Measurements from ENCODE around the gene CENPF. TPM values are rescaled to one million over a fixed set of nuclear protein-coding genes. Genes with fewer than 3 reads are reported as not detected.
A peak's percentile ranks its signal among the peaks of the same experiment; 100 is the strongest.

The CENPF gene
- total and polyA plus RNA-seq, 2 of the 13 experiments (the other 11 are each of a cell fraction or from before 2014, with no cell fraction given): 14.7 to 84.9 TPM

- Histone ChIP-seq H3K4me1 (ENCODE audit: insufficient read depth, low read length) (no peaks in the 10 kb centered on the region), H3K79me2 (ENCODE audit: insufficient read depth, low read length) (no peaks in the 10 kb centered on the region), H3K36me3 (replicated peaks in 1 of 2; ENCODE audit: control insufficient read depth in 1 of 2, insufficient read depth in 2 of 2, low read length in 2 of 2) (no peaks in the 10 kb centered on the region), H3K4me3 (replicated peaks in 1 of 3; ENCODE audit: insufficient read depth in 1 of 3, low read depth in 2 of 3, low read length in 3 of 3) (no peak overlapping the region), H3K27ac (ENCODE audit: extremely low read length, insufficient read depth, low read length) (no peak overlapping the region), H3K27me3 (ENCODE audit: control insufficient read depth in 1 of 2, insufficient read depth in 2 of 2, low read length in 2 of 2) (peaks cover 2 to 4% of the 10 kb centered on the region in 2 experiments; a peak in 1 of 5 replicates), H3K4me2 (ENCODE audit: low read depth, low read length) (no peak overlapping the region), H4K20me1 (ENCODE audit: insufficient read depth, low read length) (no peaks in the 10 kb centered on the region), H3K9me3 (ENCODE audit: low read length) (no peaks in the 10 kb centered on the region), H2AFZ (ENCODE audit: low read length) (no peak overlapping the region), H3K9ac (ENCODE audit: insufficient read depth, low read depth, low read length) (no peak overlapping the region)
- intact Hi-C loops (cut with micrococcal nuclease; ENCODE audit: unreplicated experiment) (loop anchor here (5.0 to 10.0 kb wide), 2 partner anchors 327 to 374 kb away; no protein-coding TSS in a partner anchor), in situ Hi-C loops (cut with HindIII; ENCODE audit: extremely low pct_ligation_motif_present, low pct_unique_long_range_greater_than_20kb) (loop anchor here (5.0 to 10.0 kb wide), 3 partner anchors 197 to 374 kb away; no protein-coding TSS in a partner anchor)
- CTCF ChIA-PET (ENCODE audit: low intra/inter-chr PET ratio, low total read pairs): no interaction called here
- no peak for DNase-seq (ENCODE audit: low spot score)
- no peak for FAIRE-seq
- 44% methylated on average over 4 of the region's 4 CpGs for WGBS (ENCODE audit: low lambda C conversion rate)
- no TSS peak for BruUV-seq (replicated peaks)
- POLR2A ChIA-PET: no interaction called here
- TF ChIP-seq ZNF737 (CRISPR knock-in tag; IDR thresholded peaks at IDR 0.05; ENCODE audit: borderline replicate concordance): no peak
- TF ChIP-seq ISL2 (CRISPR knock-in tag; IDR thresholded peaks at IDR 0.05): no peak
- ATAC-seq: no peak
These were observed 13.9 kb upstream of the CENPF start for GRCh38 chr1:214588963-214589597.

- H3K79me2 ChIP-seq (ENCODE audit: insufficient read depth, low read length): no peaks in the 10 kb centered on the region
- no peaks in the 10 kb centered on the region for H4K20me1 ChIP-seq (ENCODE audit: insufficient read depth, low read length)
- no peaks in the 10 kb centered on the region for H3K4me1 ChIP-seq (ENCODE audit: insufficient read depth, low read length)
- peaks cover 2 to 4% of the 10 kb centered on the region in 2 experiments; a peak in 2 of 5 replicates for H3K27me3 ChIP-seq (ENCODE audit: control insufficient read depth in 1 of 2, insufficient read depth in 2 of 2, low read length in 2 of 2)
- WGBS (ENCODE audit: low lambda C conversion rate): 33% methylated on average over 5 of the region's 5 CpGs
- ATAC-seq (peak; percentile 37; the same call in 1 of the 3 replicates), DNase-seq (ENCODE audit: low spot score) (no peak), FAIRE-seq (no peak)
- H3K4me3 ChIP-seq (replicated peaks in 1 of 3; ENCODE audit: insufficient read depth in 1 of 3, low read depth in 2 of 3, low read length in 3 of 3): no peak overlapping the region
- BruUV-seq (replicated peaks): no TSS peak
- ChIA-PET CTCF (ENCODE audit: low intra/inter-chr PET ratio, low total read pairs) (no interaction called here), POLR2A (no interaction called here)
- H3K9ac ChIP-seq (ENCODE audit: insufficient read depth, low read depth, low read length): no peak overlapping the region
- intact Hi-C loops (cut with micrococcal nuclease; ENCODE audit: unreplicated experiment): no loop called here
- no peaks in the 10 kb centered on the region for H3K9me3 ChIP-seq (ENCODE audit: low read length)
- no peaks in the 10 kb centered on the region for H3K36me3 ChIP-seq (replicated peaks in 1 of 2; ENCODE audit: control insufficient read depth in 1 of 2, insufficient read depth in 2 of 2, low read length in 2 of 2)
- H3K4me2 ChIP-seq (ENCODE audit: low read depth, low read length): no peak overlapping the region
- in situ Hi-C loops (cut with HindIII; ENCODE audit: extremely low pct_ligation_motif_present, low pct_unique_long_range_greater_than_20kb): no loop called here
- H3K27ac ChIP-seq (ENCODE audit: extremely low read length, insufficient read depth, low read length): no peak overlapping the region
- H2AFZ ChIP-seq (ENCODE audit: low read length): no peak overlapping the region
- no peak for TF ChIP-seq ZNF382 (CRISPR knock-in tag; IDR thresholded peaks at IDR 0.05; ENCODE audit: borderline replicate concordance)
- no peak for TF ChIP-seq FOSL2 (CRISPR knock-in tag; IDR thresholded peaks at IDR 0.05)
- TF ChIP-seq TERF1 (CRISPR knock-in tag; IDR thresholded peaks at IDR 0.05): no peak
- no peak for TF ChIP-seq TRAFD1 (CRISPR knock-in tag; IDR thresholded peaks at IDR 0.05; ENCODE audit: borderline replicate concordance)
- TF ChIP-seq ZNF101 (CRISPR knock-in tag; IDR thresholded peaks at IDR 0.05; ENCODE audit: borderline replicate concordance, low read depth): no peak
- no peak for TF ChIP-seq ZHX1 (CRISPR knock-in tag; IDR thresholded peaks at IDR 0.05; ENCODE audit: low read depth)
- no peak for TF ChIP-seq TOE1 (CRISPR knock-in tag; IDR thresholded peaks at IDR 0.05)
- no peak for TF ChIP-seq THAP7 (CRISPR knock-in tag; IDR thresholded peaks at IDR 0.05)
- no peak for TF ChIP-seq ZNF790 (CRISPR knock-in tag; IDR thresholded peaks at IDR 0.05; ENCODE audit: borderline replicate concordance)
These were observed 12.3 kb upstream of the CENPF start for GRCh38 chr1:214590696-214591095.
